Measurements from ENCODE around the gene MYO1A.
"Not testable (repeated sequence)": the region's sequence is repeated elsewhere in the genome, so short reads cannot be mapped to it uniquely, and the experiment has no call there.

Gene MYO1A

DNA sequence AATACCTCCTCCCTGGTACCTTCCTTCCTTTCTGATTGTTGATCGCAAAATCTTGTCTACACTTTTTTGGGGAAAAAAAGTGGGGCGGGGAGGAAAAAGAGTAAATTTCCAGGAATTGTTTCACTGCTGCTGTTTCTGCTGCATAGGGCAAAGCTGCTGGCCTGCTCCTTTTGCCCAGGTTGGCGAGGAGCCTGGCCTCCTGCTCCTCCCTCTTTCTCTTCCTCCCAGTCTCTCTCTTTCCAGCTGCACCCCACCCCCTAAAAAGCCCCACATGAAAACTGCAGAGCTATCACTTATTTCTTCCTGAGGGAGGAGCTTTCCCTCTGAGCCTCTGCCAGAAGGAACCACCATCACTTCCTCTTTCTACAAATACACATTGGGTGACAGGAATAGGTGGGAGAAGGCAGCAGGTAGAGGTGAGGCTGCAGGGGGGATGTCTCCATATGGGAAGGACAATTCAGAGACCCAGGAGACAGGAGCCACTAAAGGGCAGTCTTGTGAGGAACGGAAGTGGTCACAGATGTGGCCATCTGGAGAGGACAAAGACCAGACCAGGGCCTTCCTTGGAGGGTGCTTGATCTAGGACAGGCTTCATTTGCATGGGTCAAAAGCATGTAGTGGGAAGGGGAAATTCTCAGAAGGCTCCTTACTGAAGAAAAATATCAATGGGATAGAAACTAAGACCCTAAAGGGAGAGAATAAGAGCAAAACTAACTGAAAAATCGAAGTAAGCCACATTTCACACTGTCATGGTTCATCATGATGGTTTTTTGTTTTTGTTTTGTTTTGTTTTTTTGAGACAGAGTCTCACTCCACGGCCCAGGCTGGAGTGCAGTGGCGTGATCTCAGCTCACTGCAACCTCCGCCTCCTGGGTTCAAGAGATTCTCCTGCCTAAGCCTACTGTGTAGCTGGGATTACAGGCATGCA, 58.3 kb downstream of the MYO1A start:
- H3K9ac ChIP-seq (ENCODE audit: low read length), result no peak overlapping the region

DNA sequence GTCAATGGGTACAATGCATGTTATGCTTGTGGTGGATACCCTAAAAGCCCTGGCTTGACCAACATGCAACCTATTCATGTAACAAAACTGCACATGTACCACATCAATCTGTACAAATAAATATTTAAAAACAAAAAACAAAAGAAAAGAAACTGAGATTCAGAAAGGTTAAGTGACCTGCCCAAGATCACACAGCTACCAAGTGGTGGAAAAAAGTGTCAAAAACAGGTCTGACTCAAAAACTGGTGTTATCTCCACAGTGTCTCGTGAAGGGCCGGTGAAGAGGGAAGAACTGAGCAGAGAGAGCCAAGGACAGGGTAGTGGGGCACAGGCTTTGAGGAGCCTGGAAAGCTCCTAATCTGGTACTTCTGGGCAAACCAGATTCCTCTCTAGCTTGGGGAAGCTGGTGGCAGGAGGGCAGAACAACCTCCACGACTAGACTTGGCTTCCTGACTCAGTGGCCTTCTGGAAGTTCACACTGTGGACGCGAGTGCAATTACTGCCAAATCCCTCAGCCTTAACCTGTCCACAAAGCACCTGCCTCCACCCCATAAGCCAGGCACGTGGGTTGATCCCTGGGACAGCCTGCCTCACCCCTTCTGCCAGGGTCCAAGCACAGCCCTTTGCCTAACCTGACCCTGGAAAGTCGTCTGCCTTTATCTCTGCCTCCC, 59.1 kb downstream of the MYO1A start:
- H3K4me3 ChIP-seq (ENCODE audit: low read length), result no peak overlapping the region
- no peaks in the 10 kb centered on the region for H3K36me3 ChIP-seq (ENCODE audit: control insufficient read depth, insufficient read depth, low read length)
- H3K4me1 ChIP-seq (ENCODE audit: control insufficient read depth, insufficient read depth, low read length), result peaks cover 8% of the 10 kb centered on the region
- H3K27me3 ChIP-seq (ENCODE audit: control insufficient read depth, insufficient read depth, low read length), result peaks cover 3% of the 10 kb centered on the region
- no peaks in the 10 kb centered on the region for H3K9me3 ChIP-seq (ENCODE audit: control insufficient read depth, low read length)
- H3K9ac ChIP-seq (ENCODE audit: low read length), result no peak overlapping the region

More for the DNA sequence above, 58.3 kb downstream of the MYO1A start:
- Histone ChIP-seq H3K36me3 (ENCODE audit: control insufficient read depth, insufficient read depth, low read length) (no peaks in the 10 kb centered on the region), H3K4me3 (ENCODE audit: low read length) (no peak overlapping the region), H3K27me3 (ENCODE audit: control insufficient read depth, insufficient read depth, low read length) (peaks cover 3% of the 10 kb centered on the region), H3K4me1 (ENCODE audit: control insufficient read depth, insufficient read depth, low read length) (peaks cover 8% of the 10 kb centered on the region), H3K9me3 (ENCODE audit: control insufficient read depth, low read length) (no peaks in the 10 kb centered on the region)

DNA sequence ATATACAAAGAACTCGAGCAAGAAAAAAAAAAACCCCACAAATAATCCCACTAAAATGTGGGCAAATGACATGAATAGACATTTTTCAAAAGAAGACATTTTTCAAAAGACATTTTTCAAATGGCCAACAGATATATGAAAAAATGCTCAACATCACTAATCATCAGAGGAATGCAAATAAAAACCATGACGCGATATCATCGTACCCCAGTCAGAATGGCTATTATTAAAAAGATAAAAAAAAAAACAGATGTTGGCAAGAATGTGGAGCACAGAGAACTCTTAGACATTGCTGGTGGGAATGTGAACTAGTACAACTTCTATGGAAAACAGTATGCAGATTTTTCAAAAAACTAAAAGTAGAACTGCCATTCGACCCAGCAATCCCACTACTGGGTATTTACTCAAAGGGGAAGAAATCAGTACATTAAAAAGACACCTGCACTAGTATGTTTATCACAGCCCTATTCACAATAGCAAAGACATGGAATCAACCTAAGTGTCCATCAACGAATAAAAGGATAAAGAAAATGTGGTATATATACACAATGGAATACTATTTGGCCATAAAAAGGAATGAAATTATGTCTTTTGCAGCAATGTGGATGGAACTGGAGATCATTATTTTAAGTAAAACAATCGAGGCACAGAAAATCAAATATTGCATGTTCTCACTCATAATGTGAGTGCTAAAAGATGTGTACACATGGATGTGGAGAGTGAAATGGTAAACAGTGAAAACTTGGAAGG, 59.9 kb downstream of the MYO1A start:
- Histone ChIP-seq H3K9me3 (ENCODE audit: control insufficient read depth, low read length) (no peaks in the 10 kb centered on the region), H3K27me3 (ENCODE audit: control insufficient read depth, insufficient read depth, low read length) (peaks cover 3% of the 10 kb centered on the region), H3K4me1 (ENCODE audit: control insufficient read depth, insufficient read depth, low read length) (peaks cover 8% of the 10 kb centered on the region), H3K9ac (ENCODE audit: low read length) (no peak overlapping the region), H3K36me3 (ENCODE audit: control insufficient read depth, insufficient read depth, low read length) (no peaks in the 10 kb centered on the region), H3K4me3 (ENCODE audit: low read length) (no peak overlapping the region)

DNA sequence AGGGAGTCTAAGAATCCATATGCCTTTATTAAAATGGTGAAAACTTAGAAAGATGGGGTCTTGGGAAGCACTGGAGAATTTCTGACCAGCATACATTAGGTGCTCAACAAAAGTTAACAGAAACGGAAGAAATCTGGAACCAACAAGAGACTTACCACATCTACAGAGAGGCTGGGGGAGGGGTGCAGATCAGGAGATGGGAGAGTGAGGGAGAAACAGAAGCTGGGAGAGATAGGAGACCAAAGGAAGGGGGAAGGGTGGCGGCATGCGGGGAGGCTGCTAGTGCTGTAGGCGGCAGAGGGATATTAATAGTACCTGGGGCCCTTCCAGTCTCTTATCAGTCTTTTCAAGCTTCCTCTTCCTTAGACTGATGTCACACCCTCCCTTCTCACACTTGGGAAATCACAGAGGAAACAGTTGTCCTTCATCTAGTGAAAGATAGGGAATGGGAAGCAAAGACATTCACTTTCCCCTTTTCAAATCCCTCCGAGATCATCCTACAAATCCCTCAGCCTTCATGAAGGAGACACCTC, 61.7 kb downstream of the MYO1A start:
- Histone ChIP-seq H3K9me3 (ENCODE audit: control insufficient read depth, low read length) (no peaks in the 10 kb centered on the region), H3K4me3 (ENCODE audit: low read length) (no peak overlapping the region), H3K36me3 (ENCODE audit: control insufficient read depth, insufficient read depth, low read length) (no peaks in the 10 kb centered on the region), H3K9ac (ENCODE audit: low read length) (no peak overlapping the region), H3K27me3 (ENCODE audit: control insufficient read depth, insufficient read depth, low read length) (peaks cover 3% of the 10 kb centered on the region), H3K4me1 (ENCODE audit: control insufficient read depth, insufficient read depth, low read length) (peaks cover 8% of the 10 kb centered on the region)

DNA sequence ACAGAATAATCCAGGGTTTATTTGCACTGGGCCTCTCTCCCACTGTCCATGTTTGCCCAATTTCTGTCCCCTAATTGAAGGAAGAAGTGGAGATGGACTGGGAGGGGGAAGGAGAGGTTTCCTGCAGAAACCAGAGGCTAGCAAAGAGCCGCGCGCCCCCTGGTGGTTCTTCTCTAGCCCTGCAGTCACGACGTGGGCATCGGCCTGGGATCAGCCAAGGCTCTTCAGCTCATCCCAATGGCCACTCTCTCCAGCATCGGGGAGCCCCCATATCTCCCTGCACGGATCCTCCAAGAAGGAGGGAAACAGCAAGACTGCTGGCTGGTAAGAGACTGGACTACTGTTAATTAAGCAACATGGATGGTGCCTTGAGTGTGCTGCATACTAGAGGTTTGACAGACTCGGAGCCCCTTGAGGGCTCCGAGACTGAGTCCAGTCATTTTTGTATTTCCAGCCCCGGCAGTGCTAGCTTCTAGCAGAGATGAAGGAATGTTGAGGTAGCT, 62.3 kb downstream of the MYO1A start:
- H3K4me3 ChIP-seq (ENCODE audit: low read length), result no peak overlapping the region
- H3K9ac ChIP-seq (ENCODE audit: low read length), result no peak overlapping the region
- peaks cover 3% of the 10 kb centered on the region for H3K27me3 ChIP-seq (ENCODE audit: control insufficient read depth, insufficient read depth, low read length)
- no peaks in the 10 kb centered on the region for H3K36me3 ChIP-seq (ENCODE audit: control insufficient read depth, insufficient read depth, low read length)
- H3K4me1 ChIP-seq (ENCODE audit: control insufficient read depth, insufficient read depth, low read length), result peaks cover 8% of the 10 kb centered on the region
- H3K9me3 ChIP-seq (ENCODE audit: control insufficient read depth, low read length), result no peaks in the 10 kb centered on the region

DNA sequence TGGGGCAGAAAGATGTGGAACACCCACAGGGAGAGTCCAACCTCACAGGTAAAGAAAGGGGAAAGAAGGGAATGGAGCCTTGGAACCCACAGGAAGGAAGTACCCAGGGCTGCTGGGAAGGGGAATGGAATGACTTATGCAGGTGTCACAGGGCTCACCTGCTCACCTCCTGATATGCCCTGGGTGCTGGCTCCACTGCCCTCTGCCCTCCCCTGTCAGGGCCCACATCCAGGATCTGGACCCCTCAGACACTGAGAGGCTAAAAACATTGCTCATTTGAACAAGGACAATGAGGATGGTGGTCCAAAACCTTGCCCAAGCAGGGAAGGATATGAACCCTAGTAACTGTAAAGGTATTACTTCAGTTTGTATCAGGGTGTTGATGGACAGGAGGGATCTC, 62.9 kb downstream of the MYO1A start:
- Histone ChIP-seq H3K27me3 (ENCODE audit: control insufficient read depth, insufficient read depth, low read length) (peaks cover 3% of the 10 kb centered on the region), H3K9ac (ENCODE audit: low read length) (no peak overlapping the region), H3K36me3 (ENCODE audit: control insufficient read depth, insufficient read depth, low read length) (no peaks in the 10 kb centered on the region), H3K4me3 (ENCODE audit: low read length) (no peak overlapping the region), H3K4me1 (ENCODE audit: control insufficient read depth, insufficient read depth, low read length) (peaks cover 8% of the 10 kb centered on the region), H3K9me3 (ENCODE audit: control insufficient read depth, low read length) (no peaks in the 10 kb centered on the region)

DNA sequence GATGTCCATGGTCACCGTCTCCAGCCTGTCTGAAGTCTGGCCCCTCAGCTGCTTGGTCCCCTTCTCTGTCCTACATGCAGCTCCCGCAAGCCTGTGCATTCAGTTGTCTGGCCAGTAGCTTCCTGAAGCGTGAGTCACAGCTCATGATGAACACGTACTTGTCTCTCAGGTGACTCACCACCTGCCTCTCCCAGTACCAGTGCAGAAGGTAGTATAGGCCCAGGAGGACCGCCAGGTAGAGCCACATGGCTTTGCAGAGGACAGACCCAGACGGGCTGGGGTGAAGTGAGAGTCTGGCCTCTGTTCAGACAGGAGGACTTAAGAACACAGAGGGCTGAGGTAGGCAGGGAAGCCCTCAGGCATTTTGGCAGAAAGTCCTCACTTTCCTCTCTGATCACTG, 64.2 kb downstream of the MYO1A start:
- not testable (repeated sequence) for H3K36me3 ChIP-seq (ENCODE audit: control insufficient read depth, insufficient read depth, low read length); H3K4me1 ChIP-seq (ENCODE audit: control insufficient read depth, insufficient read depth, low read length); H3K9me3 ChIP-seq (ENCODE audit: control insufficient read depth, low read length); H3K9ac ChIP-seq (ENCODE audit: low read length); H3K27me3 ChIP-seq (ENCODE audit: control insufficient read depth, insufficient read depth, low read length); H3K4me3 ChIP-seq (ENCODE audit: low read length)

DNA sequence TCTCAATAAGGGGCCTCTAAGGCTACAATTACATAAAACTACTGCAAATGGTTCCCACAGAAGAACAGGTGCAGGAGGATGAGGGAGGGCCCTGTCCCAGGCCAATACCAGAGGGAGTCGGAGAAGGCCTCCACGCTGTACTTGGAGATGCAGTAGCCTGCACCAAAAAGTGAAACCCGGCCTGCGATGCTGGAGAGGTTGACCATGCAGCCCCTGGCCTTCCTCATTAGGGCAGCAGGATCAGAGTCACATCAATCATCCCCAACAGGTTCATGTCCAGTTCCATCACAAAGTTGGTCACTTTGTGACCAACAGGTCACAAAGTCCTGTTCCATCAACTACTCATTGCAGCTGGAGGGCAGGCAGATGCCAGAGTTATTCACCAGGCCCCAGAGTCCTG, 66.5 kb downstream of the MYO1A start:
- Histone ChIP-seq H3K27me3 (ENCODE audit: control insufficient read depth, insufficient read depth, low read length) (peaks cover 3% of the 10 kb centered on the region), H3K4me3 (ENCODE audit: low read length) (no peak overlapping the region), H3K9me3 (ENCODE audit: control insufficient read depth, low read length) (no peaks in the 10 kb centered on the region), H3K36me3 (ENCODE audit: control insufficient read depth, insufficient read depth, low read length) (no peaks in the 10 kb centered on the region), H3K4me1 (ENCODE audit: control insufficient read depth, insufficient read depth, low read length) (no peaks in the 10 kb centered on the region), H3K9ac (ENCODE audit: low read length) (no peak overlapping the region)

DNA sequence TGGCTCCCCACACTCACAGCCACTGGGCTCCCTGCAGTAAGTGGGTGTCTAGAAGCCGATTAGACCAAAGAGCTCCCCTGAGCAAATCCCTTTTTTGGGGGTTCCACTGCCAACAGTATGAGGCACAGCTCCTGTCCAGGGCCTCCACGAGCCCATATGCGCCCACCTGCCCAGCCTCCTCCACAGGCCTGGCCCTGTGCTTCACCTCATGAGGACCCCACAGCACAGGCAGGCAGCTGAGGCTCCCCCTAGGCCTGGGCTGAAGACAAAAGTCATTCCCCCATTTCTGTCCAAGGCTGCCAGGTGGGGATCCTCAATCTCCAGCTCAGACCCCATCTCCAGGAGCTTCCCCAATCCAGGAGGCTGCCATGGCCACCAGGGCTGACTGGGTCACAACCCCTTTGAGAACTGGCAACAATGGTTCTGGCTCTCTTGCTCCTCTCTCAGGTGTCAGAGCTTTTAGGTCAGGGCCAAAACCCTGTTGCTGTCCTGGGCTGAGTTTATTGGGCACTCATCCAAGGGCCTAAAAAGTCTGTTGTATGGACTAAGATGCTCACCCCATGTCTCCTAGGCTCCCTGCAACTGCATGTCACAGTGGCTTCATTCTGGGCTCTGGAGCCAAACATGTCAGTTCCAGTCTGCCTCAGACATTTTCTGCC, 67.2 kb downstream of the MYO1A start:
- H3K9ac ChIP-seq (ENCODE audit: low read length); H3K9me3 ChIP-seq (ENCODE audit: control insufficient read depth, low read length); H3K4me3 ChIP-seq (ENCODE audit: low read length); H3K36me3 ChIP-seq (ENCODE audit: control insufficient read depth, insufficient read depth, low read length); H3K27me3 ChIP-seq (ENCODE audit: control insufficient read depth, insufficient read depth, low read length); H3K4me1 ChIP-seq (ENCODE audit: control insufficient read depth, insufficient read depth, low read length): not testable (repeated sequence)

DNA sequence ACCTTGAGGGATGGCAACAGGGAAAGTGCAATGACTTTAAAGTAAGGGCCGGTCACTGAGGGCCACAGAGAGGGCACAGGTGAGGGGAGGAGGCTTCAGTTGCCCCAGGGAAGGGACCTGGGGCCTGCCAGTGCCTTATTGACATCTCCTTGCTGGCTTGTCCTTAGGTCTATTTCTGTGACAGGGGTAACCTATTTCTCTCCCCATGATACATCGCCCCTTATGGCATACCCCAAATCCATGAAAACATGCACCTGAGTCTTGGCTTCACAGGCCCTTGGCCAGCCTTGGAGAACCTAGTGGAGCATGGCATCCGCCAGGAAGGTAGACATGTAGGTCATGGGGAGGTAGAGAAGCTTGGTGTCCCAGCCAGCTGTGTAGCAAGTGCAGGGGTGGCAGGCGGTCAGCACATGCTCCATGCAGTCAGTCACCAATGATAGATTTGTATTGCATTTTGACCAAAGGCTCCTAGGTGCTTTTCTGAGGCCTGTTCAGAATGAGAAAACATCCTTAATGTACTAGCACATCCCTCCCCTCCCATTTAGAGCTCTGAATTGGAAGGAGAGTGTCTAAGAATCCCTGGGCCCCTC, 68.9 kb downstream of the MYO1A start:
- Histone ChIP-seq H3K4me3 (ENCODE audit: low read length) (no peak overlapping the region), H3K4me1 (ENCODE audit: control insufficient read depth, insufficient read depth, low read length) (no peaks in the 10 kb centered on the region), H3K9me3 (ENCODE audit: control insufficient read depth, low read length) (no peaks in the 10 kb centered on the region), H3K27me3 (ENCODE audit: control insufficient read depth, insufficient read depth, low read length) (no peaks in the 10 kb centered on the region), H3K9ac (ENCODE audit: low read length) (no peak overlapping the region), H3K36me3 (ENCODE audit: control insufficient read depth, insufficient read depth, low read length) (no peaks in the 10 kb centered on the region)

DNA sequence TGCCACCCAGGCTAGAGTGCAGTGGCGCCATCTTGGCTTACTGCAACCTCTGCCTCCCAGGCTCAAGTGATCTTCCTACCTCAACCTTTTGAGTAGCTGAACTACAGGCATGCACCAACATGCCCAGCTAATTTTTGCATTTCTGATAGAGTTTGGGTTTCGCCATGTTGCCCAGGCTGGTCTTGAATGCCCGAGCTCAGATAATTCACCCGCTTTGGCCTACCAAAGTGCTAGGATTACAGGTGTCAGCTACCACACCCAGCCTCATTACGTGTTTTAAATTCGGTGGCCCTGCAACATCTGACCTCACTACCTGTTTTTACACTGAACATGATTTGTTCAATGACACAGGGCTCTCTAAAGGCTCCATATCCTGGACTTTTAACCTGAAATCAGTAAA, 69.7 kb downstream of the MYO1A start:
- Histone ChIP-seq H3K36me3 (ENCODE audit: control insufficient read depth, insufficient read depth, low read length) (no peaks in the 10 kb centered on the region), H3K4me1 (ENCODE audit: control insufficient read depth, insufficient read depth, low read length) (no peaks in the 10 kb centered on the region), H3K9ac (ENCODE audit: low read length) (no peak overlapping the region), H3K9me3 (ENCODE audit: control insufficient read depth, low read length) (no peaks in the 10 kb centered on the region), H3K4me3 (ENCODE audit: low read length) (no peak overlapping the region), H3K27me3 (ENCODE audit: control insufficient read depth, insufficient read depth, low read length) (no peaks in the 10 kb centered on the region)
